A549 (cell line): ENCODE measurements around the gene HRH1.

ENCODE experiments used
- CHD4 ChIP-seq: fragments of 200-600 bp; sonication (generic); IDR thresholded peaks from 2 replicates; pipeline ENCODE4 v1.6.1; 2016; ENCODE audit warnings: antibody characterized with exemption, mild to moderate bottlenecking, borderline replicate concordance
- EP300 ChIP-seq, 2 experiments: fragments of >200 bp; sonication (Bioruptor Twin); formaldehyde crosslinking; IDR thresholded peaks; 2 replicates in 1 of 2; 3 replicates in 1 of 2; pipeline ENCODE4 v1.6.1; 2016 to 2017
- ESRRA ChIP-seq: fragments of 150-350 bp; IDR thresholded peaks from 2 replicates; pipeline ENCODE4 v1.6.1; 2014; ENCODE audit warnings: mild to moderate bottlenecking, low read length, borderline replicate concordance
- HDAC2 ChIP-seq: fragments of 200-600 bp; sonication (generic); IDR thresholded peaks from 2 replicates; pipeline ENCODE4 v1.6.1; 2016
- RAD21 ChIP-seq, 2 experiments: fragments of >200 bp in 1 of 2; sonication (Bioruptor Twin) in 1 of 2; formaldehyde crosslinking in 1 of 2; IDR thresholded peaks in 1 of 2; conservative IDR thresholded peaks in 1 of 2; 2 replicates in 1 of 2; 3 replicates in 1 of 2; pipeline ENCODE4 v1.6.1; 2012 to 2018; ENCODE audit warnings: inconsistent platforms in 1 of 2
- TF ChIP-seq, protein P1 (sequence below): fragments of >200 bp; sonication (Bioruptor Twin); formaldehyde crosslinking; IDR thresholded peaks from 3 replicates; pipeline ENCODE4 v1.5.1; 2016
- TF ChIP-seq, protein P2 (sequence below): IDR thresholded peaks from 2 replicates; pipeline ENCODE4 v1.6.1; 2012
- TF ChIP-seq, protein P3 (sequence below): fragments of 450-650 bp; IDR thresholded peaks from 2 replicates; pipeline ENCODE4 v1.6.1; 2014; ENCODE audit warnings: antibody characterized with exemption
- TF ChIP-seq, protein P4 (sequence below): fragments of 250-450 bp; sonication (Bioruptor Pico); IDR thresholded peaks from 2 replicates; pipeline ENCODE4 v1.5.0; 2020; ENCODE audit warnings: low read depth, mild to moderate bottlenecking, moderate library complexity

DNA sequence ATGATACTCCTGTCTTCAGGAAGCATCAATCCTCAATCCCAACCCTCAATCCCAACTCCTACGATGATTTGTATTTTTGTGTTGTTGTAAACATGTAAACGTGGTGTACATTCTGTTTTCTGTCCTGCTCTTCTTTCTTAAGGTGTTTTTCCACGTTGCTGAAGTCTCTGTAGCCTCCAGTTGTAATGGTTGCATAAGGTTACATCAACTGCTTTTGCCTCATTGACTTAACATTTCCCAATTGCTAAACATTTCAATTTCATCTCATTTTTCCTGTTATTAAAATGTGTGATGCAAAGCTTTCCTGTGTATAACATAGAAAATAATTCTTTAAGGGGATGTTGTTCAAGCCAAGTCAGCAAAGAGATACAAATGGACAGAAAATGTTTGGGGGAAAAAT is 33.4 kb downstream of the HRH1 start:
- TF ChIP-seq, protein P1, sequence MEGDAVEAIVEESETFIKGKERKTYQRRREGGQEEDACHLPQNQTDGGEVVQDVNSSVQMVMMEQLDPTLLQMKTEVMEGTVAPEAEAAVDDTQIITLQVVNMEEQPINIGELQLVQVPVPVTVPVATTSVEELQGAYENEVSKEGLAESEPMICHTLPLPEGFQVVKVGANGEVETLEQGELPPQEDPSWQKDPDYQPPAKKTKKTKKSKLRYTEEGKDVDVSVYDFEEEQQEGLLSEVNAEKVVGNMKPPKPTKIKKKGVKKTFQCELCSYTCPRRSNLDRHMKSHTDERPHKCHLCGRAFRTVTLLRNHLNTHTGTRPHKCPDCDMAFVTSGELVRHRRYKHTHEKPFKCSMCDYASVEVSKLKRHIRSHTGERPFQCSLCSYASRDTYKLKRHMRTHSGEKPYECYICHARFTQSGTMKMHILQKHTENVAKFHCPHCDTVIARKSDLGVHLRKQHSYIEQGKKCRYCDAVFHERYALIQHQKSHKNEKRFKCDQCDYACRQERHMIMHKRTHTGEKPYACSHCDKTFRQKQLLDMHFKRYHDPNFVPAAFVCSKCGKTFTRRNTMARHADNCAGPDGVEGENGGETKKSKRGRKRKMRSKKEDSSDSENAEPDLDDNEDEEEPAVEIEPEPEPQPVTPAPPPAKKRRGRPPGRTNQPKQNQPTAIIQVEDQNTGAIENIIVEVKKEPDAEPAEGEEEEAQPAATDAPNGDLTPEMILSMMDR = no peak
- TF ChIP-seq, protein P2, sequence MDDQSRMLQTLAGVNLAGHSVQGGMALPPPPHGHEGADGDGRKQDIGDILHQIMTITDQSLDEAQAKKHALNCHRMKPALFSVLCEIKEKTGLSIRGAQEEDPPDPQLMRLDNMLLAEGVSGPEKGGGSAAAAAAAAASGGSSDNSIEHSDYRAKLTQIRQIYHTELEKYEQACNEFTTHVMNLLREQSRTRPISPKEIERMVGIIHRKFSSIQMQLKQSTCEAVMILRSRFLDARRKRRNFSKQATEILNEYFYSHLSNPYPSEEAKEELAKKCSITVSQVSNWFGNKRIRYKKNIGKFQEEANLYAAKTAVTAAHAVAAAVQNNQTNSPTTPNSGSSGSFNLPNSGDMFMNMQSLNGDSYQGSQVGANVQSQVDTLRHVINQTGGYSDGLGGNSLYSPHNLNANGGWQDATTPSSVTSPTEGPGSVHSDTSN = no peak
- TF ChIP-seq, protein P3, sequence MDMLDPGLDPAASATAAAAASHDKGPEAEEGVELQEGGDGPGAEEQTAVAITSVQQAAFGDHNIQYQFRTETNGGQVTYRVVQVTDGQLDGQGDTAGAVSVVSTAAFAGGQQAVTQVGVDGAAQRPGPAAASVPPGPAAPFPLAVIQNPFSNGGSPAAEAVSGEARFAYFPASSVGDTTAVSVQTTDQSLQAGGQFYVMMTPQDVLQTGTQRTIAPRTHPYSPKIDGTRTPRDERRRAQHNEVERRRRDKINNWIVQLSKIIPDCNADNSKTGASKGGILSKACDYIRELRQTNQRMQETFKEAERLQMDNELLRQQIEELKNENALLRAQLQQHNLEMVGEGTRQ = no peak
- no peak for TF ChIP-seq EP300 (IDR thresholded peaks at IDR 0.05)
- TF ChIP-seq, protein P4, sequence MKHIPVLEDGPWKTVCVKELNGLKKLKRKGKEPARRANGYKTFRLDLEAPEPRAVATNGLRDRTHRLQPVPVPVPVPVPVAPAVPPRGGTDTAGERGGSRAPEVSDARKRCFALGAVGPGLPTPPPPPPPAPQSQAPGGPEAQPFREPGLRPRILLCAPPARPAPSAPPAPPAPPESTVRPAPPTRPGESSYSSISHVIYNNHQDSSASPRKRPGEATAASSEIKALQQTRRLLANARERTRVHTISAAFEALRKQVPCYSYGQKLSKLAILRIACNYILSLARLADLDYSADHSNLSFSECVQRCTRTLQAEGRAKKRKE = no peak
- no peak for TF ChIP-seq RAD21 (conservative IDR thresholded peaks at IDR 0.05 in 1 of 2, IDR thresholded peaks at IDR 0.05 in 1 of 2)
- no peak for TF ChIP-seq ESRRA
- TF ChIP-seq CHD4 = no peak
- no peak for TF ChIP-seq HDAC2
